Epithelial cell of esophagus (primary cell): ENCODE measurements around the gene POLR2L.

Experiments
- DNase-seq: peaks from one replicate; pipeline ENCODE4 v3.0.0; 2010; ENCODE audit warnings: low read depth
- H3K4me3 ChIP-seq: 2 replicates; pipeline ENCODE4 v1.5.1; 2011; ENCODE audit warnings: mild to moderate bottlenecking, low read length, control low read depth
- TF ChIP-seq, protein P1 (sequence below): IDR thresholded peaks from 2 replicates; pipeline ENCODE4 v1.5.1; 2011; ENCODE audit warnings: low read depth, mild to moderate bottlenecking, low read length, control low read depth, inconsistent platforms; ENCODE audit not compliant: insufficient read depth; ENCODE audit errors: missing control alignments

POLR2L gene

DNA sequence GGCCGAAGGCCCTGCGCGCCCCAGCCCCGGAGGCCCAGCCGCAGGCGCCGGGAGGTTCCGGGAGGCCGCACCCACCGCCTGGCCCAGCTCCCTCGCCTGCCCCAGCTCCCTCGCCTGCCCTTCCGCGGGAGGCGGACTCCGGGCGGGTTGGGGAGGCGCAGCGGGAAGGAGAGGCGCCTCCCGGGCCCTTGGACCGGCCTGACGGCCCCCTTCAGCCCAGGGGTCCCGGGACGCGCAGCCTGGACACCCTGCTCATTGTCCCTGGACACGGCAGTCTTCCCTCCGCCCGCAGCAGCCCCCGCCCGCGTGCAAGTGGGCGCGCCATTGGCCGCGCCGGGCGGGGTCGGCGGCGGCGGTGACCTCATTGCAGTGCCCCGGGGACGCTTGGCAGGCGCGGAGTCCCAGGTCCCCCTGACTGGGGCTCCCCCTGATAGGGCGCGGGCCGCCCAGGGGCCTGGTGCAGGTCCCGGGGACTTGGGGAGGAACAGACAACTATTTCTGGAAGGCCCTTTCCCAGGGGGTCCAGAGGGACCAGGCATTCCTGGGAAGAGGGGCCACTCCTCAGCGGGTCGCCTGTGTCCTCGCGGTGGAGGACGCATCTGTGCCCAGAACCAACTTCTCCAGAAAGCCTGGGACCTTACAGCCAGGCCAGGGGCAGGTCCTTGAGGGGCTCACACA is 9.1 kb downstream of the POLR2L start:
- peak overlapping the region; percentile 74 for H3K4me3 ChIP-seq
- TF ChIP-seq, protein P1, sequence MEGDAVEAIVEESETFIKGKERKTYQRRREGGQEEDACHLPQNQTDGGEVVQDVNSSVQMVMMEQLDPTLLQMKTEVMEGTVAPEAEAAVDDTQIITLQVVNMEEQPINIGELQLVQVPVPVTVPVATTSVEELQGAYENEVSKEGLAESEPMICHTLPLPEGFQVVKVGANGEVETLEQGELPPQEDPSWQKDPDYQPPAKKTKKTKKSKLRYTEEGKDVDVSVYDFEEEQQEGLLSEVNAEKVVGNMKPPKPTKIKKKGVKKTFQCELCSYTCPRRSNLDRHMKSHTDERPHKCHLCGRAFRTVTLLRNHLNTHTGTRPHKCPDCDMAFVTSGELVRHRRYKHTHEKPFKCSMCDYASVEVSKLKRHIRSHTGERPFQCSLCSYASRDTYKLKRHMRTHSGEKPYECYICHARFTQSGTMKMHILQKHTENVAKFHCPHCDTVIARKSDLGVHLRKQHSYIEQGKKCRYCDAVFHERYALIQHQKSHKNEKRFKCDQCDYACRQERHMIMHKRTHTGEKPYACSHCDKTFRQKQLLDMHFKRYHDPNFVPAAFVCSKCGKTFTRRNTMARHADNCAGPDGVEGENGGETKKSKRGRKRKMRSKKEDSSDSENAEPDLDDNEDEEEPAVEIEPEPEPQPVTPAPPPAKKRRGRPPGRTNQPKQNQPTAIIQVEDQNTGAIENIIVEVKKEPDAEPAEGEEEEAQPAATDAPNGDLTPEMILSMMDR, result no peak

DNA sequence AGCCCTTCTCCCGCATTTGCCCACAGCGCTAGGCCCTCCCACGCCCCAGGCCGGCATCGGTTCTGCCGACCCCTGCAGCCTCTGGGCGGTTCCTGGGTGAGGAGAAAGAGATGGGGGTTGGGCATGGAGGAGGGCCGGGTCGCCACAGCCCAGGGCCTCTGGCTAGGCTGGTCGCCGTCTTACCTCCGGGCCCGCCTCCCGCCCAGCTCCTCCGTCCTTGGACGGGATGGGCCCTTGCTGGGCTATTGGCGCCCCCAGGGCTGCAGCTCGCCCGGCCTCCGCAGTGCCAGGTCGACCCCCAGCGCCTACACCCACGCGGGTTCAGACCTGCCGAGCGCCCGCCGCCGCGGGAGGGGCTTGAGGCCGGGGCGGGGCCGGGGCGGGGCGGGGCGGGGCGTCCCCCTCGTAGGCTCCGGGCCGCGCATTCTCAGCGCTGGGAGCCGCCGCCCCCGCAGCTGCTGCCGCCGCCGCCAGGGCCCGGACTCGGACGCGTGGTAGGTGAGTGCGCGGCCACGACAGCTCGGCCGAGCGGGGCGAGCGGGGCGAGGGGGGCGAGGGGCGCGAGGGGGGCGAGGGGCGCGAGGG is 9.7 kb downstream of the POLR2L start, which contains the start of gene CD151:
Gene CD151 (plus strand): TSS at position 424 of the 585 bp plus-strand sequence. CDS start 3,118 bp downstream, outside the sequence.
- DNase-seq, result peak; percentile 79
- peak within 1 kb of the TSS; percentile 74 for H3K4me3 ChIP-seq
- TF ChIP-seq, protein P1, result no peak

More for the DNA sequence above, 9.1 kb downstream of the POLR2L start:
- DNase-seq, result peak; percentile 61

DNA sequence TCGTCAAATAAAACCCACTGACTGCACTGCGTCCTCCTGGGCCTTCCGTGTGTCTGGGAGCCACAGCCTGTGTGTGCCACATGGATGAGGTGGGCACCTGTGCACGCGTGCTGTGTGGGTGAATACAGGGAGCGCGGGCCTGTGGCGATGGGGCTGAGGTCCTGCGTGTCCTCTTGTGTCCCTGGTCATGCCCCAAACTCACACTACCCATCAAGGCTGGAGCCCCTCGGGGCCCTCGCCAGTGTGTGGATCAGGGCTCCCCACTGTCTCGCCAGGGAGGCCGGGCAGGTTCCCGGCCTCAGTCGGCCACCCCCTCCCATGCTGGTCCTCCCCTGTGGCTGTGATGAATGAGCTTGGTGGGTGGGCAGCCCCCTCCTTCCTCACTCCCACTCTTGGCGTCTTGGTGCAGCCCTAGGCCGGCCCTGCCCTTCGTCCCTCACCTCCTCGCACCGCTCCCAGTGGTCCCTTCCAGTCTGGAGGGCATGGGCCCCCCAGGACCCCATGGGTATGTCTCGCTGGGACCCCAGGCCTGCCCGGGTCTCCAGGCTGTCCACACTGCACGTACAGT is 10.3 kb downstream of the POLR2L start:
- DNase-seq, result no peak
- H3K4me3 ChIP-seq, result peak overlapping the region; percentile 40
- TF ChIP-seq, protein P1, result no peak

DNA sequence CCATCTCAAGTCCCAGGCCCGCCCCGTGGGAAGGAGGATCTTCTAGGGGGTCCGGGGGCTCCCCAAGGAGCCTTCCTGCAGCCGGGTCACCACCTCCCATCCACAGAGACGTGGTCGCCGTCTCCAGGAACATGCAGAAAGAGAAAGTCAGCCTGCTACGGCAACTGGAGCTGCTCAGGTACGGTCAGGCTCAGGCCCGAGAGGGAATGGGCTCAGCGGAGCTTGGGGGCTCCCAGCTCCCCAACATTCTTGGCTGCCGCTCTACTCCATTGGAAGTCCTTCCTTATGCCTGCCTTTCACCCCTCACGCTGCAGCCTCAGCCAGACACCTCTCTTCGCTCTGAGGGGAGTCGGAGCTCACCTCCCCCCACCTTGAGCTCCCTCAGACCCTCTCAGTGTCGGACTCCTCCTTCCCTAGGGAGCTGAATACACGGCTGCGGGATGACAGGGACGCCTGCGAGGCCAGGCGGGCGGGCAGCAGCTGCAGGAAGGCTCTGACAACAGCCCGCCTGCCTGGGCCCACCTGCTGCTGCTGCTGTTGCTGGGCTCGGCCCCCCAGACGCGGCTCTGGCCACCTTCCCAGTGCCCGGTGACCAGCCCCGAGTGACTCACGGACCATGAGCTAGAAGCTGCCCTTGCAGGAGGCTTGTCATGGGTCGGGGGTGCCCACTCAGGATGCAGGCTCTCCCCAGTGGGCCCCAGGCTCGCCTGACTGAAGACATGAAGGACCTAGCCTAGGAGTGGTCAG is 11.0 kb downstream of the POLR2L start:
- DNase-seq, result no peak
- no peak overlapping the region for H3K4me3 ChIP-seq
- TF ChIP-seq, protein P1, result no peak

DNA sequence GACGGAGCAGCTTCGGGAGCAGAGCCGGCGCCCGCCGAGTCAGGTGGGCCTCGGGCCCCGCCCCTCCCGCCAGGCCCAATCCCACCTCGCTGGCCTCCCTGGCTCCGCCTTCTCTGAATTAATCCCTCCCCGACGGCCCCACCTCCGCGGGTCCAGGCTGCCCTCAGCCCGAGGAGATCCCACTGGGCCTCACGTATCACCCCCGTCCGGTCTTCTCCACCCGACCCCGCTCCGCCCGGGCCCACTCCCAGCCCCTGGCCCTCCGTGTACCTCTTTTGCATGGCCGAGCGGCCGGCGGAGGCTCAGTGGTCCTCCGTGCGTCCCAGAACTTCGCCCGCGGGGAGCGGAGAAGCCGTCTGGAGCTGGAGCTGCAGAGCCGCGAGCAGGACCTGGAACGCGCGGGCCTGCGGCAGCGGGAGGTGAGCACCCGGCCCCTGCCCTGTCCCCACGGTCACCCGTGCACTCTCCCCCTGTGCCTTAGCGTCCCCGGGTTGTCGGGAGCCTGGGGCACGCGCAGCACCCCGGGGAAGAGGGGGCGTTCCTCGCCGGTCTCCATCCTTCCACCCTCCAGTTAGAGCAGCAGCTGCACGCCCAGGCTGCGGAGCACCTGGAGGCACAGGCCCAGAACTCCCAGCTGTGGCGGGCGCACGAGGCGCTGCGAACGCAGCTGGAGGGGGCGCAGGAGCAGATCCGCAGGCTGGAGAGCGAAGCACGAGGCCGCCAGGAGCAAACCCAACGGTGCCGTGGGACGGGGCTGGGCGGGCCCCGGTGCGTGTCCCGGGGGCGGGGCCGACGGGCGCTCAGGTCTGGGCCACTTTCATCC is 11.8 kb downstream of the POLR2L start:
- H3K4me3 ChIP-seq, result peak overlapping the region; percentile 19
- TF ChIP-seq, protein P1, result no peak
- peak; percentile 77 for DNase-seq

DNA sequence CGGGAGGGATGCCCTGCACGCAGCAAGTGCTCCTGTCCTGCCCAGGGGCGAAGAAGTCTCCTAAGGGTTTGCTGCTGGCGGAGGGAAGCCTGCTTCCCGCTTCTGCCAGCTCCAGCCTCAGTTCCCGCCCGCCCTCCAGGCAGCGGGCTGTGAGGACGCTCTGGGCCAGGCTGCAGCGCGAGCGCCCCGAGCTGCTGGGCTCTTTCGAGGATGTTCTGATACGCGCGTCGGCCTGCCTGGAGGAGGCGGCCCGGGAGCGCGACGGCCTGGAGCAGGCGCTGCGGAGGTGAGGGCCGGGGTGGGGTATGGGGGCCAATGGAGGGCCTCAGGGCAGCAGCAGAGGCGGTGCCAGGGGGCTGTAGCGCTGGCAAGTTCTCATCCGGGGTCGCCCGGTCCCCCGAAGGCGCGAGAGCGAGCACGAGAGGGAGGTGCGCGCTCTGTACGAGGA is 12.5 kb downstream of the POLR2L start:
- TF ChIP-seq, protein P1, result no peak
- DNase-seq, result no peak
- H3K4me3 ChIP-seq, result peak overlapping the region; percentile 19
